ENCODE data around the gene CUTA.

Gene CUTA

GRCh38 chr6:33458676-33459075, 40.8 kb upstream of the CUTA start:
- DNase-seq (ENCODE audit: extremely low spot score): no peak
- TF ChIP-seq ARNT (IDR thresholded peaks at IDR 0.05) (no peak), HDGF (IDR thresholded peaks at IDR 0.05; ENCODE audit: borderline replicate concordance) (no peak), L3MBTL2 (conservative IDR thresholded peaks at IDR 0.05) (no peak), FOXA1 (IDR thresholded peaks at IDR 0.05) (no peak)
- TF ChIP-seq, protein P1, sequence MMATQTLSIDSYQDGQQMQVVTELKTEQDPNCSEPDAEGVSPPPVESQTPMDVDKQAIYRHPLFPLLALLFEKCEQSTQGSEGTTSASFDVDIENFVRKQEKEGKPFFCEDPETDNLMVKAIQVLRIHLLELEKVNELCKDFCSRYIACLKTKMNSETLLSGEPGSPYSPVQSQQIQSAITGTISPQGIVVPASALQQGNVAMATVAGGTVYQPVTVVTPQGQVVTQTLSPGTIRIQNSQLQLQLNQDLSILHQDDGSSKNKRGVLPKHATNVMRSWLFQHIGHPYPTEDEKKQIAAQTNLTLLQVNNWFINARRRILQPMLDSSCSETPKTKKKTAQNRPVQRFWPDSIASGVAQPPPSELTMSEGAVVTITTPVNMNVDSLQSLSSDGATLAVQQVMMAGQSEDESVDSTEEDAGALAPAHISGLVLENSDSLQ (IDR thresholded peaks at IDR 0.05): no peak
- ChIA-PET CTCF (no interaction called here), POLR2A (no interaction called here)

DNA sequence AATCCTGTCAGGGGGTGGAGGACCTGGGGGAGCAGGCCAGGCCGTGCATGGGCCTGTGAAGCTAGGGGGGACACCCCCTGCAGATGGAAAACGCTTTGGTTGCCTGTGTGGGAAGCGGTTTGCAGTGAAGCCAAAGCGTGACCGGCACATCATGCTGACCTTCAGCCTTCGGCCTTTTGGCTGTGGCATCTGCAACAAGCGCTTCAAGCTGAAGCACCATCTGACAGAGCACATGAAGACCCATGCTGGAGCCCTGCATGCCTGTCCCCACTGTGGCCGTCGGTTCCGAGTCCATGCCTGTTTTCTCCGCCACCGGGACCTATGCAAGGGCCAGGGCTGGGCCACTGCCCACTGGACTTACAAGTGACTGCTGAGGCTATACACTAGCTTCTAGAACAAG, 38.2 kb upstream of the CUTA start:
- ChIA-PET POLR2A (interaction anchor here (1.0 kb wide), 1 partner anchor 25 kb away, joined by 3 read pairs; no protein-coding TSS in a partner anchor), CTCF (no interaction called here)
- TF ChIP-seq LEF1 (IDR thresholded peaks at IDR 0.05; ENCODE audit: borderline replicate concordance) (no peak), FOXM1 (IDR thresholded peaks at IDR 0.05; ENCODE audit: borderline replicate concordance) (no peak), FOXA1 (IDR thresholded peaks at IDR 0.05) (no peak), NFRKB (IDR thresholded peaks at IDR 0.05) (no peak), HDGF (IDR thresholded peaks at IDR 0.05; ENCODE audit: borderline replicate concordance) (no peak), L3MBTL2 (conservative IDR thresholded peaks at IDR 0.05) (no peak), TARDBP (IDR thresholded peaks at IDR 0.05) (no peak), ELF4 (IDR thresholded peaks at IDR 0.05) (no peak), FOXK2 (IDR thresholded peaks at IDR 0.05) (no peak), CTBP1 (IDR thresholded peaks at IDR 0.05; ENCODE audit: borderline replicate concordance) (no peak), SP1 (IDR thresholded peaks at IDR 0.05) (no peak), SUZ12 (IDR thresholded peaks at IDR 0.05) (no peak), BHLHE40 (IDR thresholded peaks at IDR 0.05; ENCODE audit: borderline replicate concordance) (no peak)
- TF ChIP-seq, protein P1 (IDR thresholded peaks at IDR 0.05): no peak
- no peak for DNase-seq (ENCODE audit: extremely low spot score)

DNA sequence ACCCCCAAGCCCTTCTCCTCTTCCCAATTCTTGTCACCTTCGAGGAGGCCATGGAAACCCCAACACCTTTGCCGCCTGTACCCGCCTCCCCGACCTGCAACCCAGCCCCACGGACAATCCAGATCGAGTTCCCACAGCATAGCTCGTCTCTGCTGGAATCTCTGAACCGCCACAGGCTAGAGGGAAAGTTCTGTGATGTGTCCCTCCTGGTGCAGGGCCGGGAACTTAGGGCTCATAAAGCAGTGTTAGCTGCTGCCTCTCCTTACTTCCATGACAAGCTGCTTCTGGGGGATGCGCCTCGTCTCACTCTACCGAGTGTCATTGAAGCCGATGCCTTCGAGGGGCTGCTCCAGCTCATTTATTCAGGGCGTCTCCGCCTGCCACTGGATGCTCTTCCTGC, 37.1 kb upstream of the CUTA start:
- TF ChIP-seq ARNT (IDR thresholded peaks at IDR 0.05) (no peak), SP1 (IDR thresholded peaks at IDR 0.05) (no peak), TARDBP (IDR thresholded peaks at IDR 0.05) (no peak), CTBP1 (IDR thresholded peaks at IDR 0.05; ENCODE audit: borderline replicate concordance) (no peak), FOXM1 (IDR thresholded peaks at IDR 0.05; ENCODE audit: borderline replicate concordance) (no peak), ZNF384 (IDR thresholded peaks at IDR 0.05) (no peak), FOXK2 (IDR thresholded peaks at IDR 0.05) (no peak), LEF1 (IDR thresholded peaks at IDR 0.05; ENCODE audit: borderline replicate concordance) (no peak), FOXA1 (IDR thresholded peaks at IDR 0.05) (no peak), SUZ12 (IDR thresholded peaks at IDR 0.05) (no peak), NFRKB (IDR thresholded peaks at IDR 0.05) (no peak)
- TF ChIP-seq, protein P1 (IDR thresholded peaks at IDR 0.05): no peak
- CTCF ChIA-PET: no interaction called here
- POLR2A ChIA-PET: interaction anchor here (0.9 to 3.6 kb wide), 16 partner anchors 8 to 256 kb away, joined by 3 to 18 read pairs (median 5); partner anchors contain the start of genes BAK1, CUTA, RPS18 and UQCC2
- no peak for DNase-seq (ENCODE audit: extremely low spot score)

- ChIA-PET POLR2A (interaction anchor here (0.7 to 3.6 kb wide), 26 partner anchors 9 to 257 kb away, joined by 3 to 18 read pairs (median 4); partner anchors contain the start of genes BAK1, CUTA, RPS18 and UQCC2), CTCF (interaction anchor here (0.8 kb wide), 2 partner anchors 29 to 64 kb away, joined by 3 to 4 read pairs; no protein-coding TSS in a partner anchor)
- TF ChIP-seq HDGF (IDR thresholded peaks at IDR 0.05; ENCODE audit: borderline replicate concordance) (no peak), SP1 (IDR thresholded peaks at IDR 0.05) (no peak), CTBP1 (IDR thresholded peaks at IDR 0.05; ENCODE audit: borderline replicate concordance) (no peak), ZNF384 (IDR thresholded peaks at IDR 0.05) (no peak), ELF4 (IDR thresholded peaks at IDR 0.05) (peak; percentile 48; the same call in 1 of the 2 replicates), LEF1 (IDR thresholded peaks at IDR 0.05; ENCODE audit: borderline replicate concordance) (no peak), FOXA1 (IDR thresholded peaks at IDR 0.05) (no peak), SUZ12 (IDR thresholded peaks at IDR 0.05) (no peak), L3MBTL2 (conservative IDR thresholded peaks at IDR 0.05) (peak; percentile 94), TARDBP (IDR thresholded peaks at IDR 0.05) (no peak), NFRKB (IDR thresholded peaks at IDR 0.05) (no peak)
- TF ChIP-seq, protein P1 (IDR thresholded peaks at IDR 0.05): no peak
- DNase-seq (ENCODE audit: extremely low spot score): peak; percentile 98
Observed at GRCh38 chr6:33454009-33454946, 36.4 kb upstream of the CUTA start, which contains the start of gene ZBTB9. Gene ZBTB9, plus strand, starts transcription at chr6:33454576. Its CDS starts 525 bp downstream, at chr6:33455101.

GRCh38 chr6:33453393-33454008, 35.6 kb upstream of the CUTA start:
- POLR2A ChIA-PET: interaction anchor here (0.7 to 3.6 kb wide), 17 partner anchors 8 to 182 kb away, joined by 3 to 18 read pairs (median 5); partner anchors contain the start of genes CUTA, RPS18, VPS52 and ZBTB22
- CTCF ChIA-PET: interaction anchor here (0.8 kb wide), 1 partner anchor 28 kb away, joined by 4 read pairs; no protein-coding TSS in a partner anchor

More at GRCh38 chr6:33453393-33454008, 35.6 kb upstream of the CUTA start:
- no peak for DNase-seq (ENCODE audit: extremely low spot score)
- TF ChIP-seq NFRKB (IDR thresholded peaks at IDR 0.05) (no peak), ELF4 (IDR thresholded peaks at IDR 0.05) (no peak), L3MBTL2 (conservative IDR thresholded peaks at IDR 0.05) (no peak), CTBP1 (IDR thresholded peaks at IDR 0.05; ENCODE audit: borderline replicate concordance) (no peak), SUZ12 (IDR thresholded peaks at IDR 0.05) (no peak), HDGF (IDR thresholded peaks at IDR 0.05; ENCODE audit: borderline replicate concordance) (no peak), FOXM1 (IDR thresholded peaks at IDR 0.05; ENCODE audit: borderline replicate concordance) (no peak), ARNT (IDR thresholded peaks at IDR 0.05) (no peak)
- TF ChIP-seq, protein P1 (IDR thresholded peaks at IDR 0.05): no peak

Measured in HEK293T (cell line).